A673 (cell line): ENCODE measurements around the gene NOC3L. TPM values are rescaled to one million over a fixed set of nuclear protein-coding genes. Genes with fewer than 3 reads are reported as not detected.

Source experiments
- BruUV-seq: library from RNA; stranded (reverse); fragments of 400-500 nt; replicated peaks from 2 replicates; lab custom pipeline; 2021; lab: Mats Ljungman, UMichigan
- CTCF ChIA-PET: fragments of 300-600 bp; sonication (Branson Sonifier 250); formaldehyde crosslinking; loops from one replicate; lab custom pipeline; 2022; ENCODE audit warnings: antibody characterized with exemption; lab: Charles Lee
- POLR2A ChIA-PET: fragments of 300-600 bp; sonication (Branson Sonifier 250); formaldehyde crosslinking; loops from one replicate; lab custom pipeline; 2022; ENCODE audit warnings: antibody characterized with exemption; ENCODE audit not compliant: low non-redundant PET; lab: Charles Lee
- DNase-seq: peaks from one replicate; pipeline ENCODE4 v3.0.0-alpha.2; 2015; ENCODE audit warnings: low spot score
- H3K27ac ChIP-seq: fragments of 200-600 bp; sonication (generic); 2 replicates; pipeline ENCODE4 v1.5.1; 2016; ENCODE audit warnings: mixed run types, low read depth, mild to moderate bottlenecking, mixed read lengths, antibody characterized with exemption, low read length; ENCODE audit not compliant: poor library complexity, severe bottlenecking
- H3K27me3 ChIP-seq: fragments of 200-600 bp; sonication (generic); replicated peaks from 2 replicates; pipeline ENCODE4 v1.6.1; 2017; ENCODE audit warnings: mixed run types, low read depth, mild to moderate bottlenecking, mixed read lengths, antibody characterized with exemption, low read length; ENCODE audit not compliant: insufficient read depth, poor library complexity
- H3K36me3 ChIP-seq: fragments of 200-600 bp; sonication (generic); 2 replicates; pipeline ENCODE4 v1.6.1; 2016; ENCODE audit warnings: mixed run types, mild to moderate bottlenecking, mixed read lengths, antibody characterized with exemption, low read length; ENCODE audit not compliant: insufficient read depth, poor library complexity, severe bottlenecking
- H3K4me1 ChIP-seq: fragments of 200-600 bp; sonication (generic); 2 replicates; pipeline ENCODE4 v1.6.1; 2017; ENCODE audit warnings: mixed run types, mild to moderate bottlenecking, mixed read lengths, antibody characterized with exemption, low read length; ENCODE audit not compliant: insufficient read depth, poor library complexity, severe bottlenecking
- H3K4me3 ChIP-seq: fragments of 200-600 bp; sonication (generic); 2 replicates; pipeline ENCODE4 v1.5.1; 2016; ENCODE audit warnings: low read depth, mixed run types, mild to moderate bottlenecking, mixed read lengths, low read length; ENCODE audit not compliant: poor library complexity, severe bottlenecking
- H3K9me3 ChIP-seq: fragments of 200-600 bp; sonication (generic); 2 replicates; pipeline ENCODE4 v1.6.1; 2016; ENCODE audit warnings: mixed run types, low read depth, mild to moderate bottlenecking, mixed read lengths, antibody characterized with exemption, low read length; ENCODE audit not compliant: poor library complexity, severe bottlenecking
- EZH2 ChIP-seq: fragments of 200-600 bp; sonication (generic); IDR thresholded peaks from 2 replicates; pipeline ENCODE4 v1.6.1; 2017; ENCODE audit warnings: borderline replicate concordance, low read depth, mild to moderate bottlenecking, mixed read lengths, antibody characterized with exemption, low read length; ENCODE audit not compliant: poor library complexity, severe bottlenecking
- intact Hi-C: fragments of 100-400 bp; cut with micrococcal nuclease; formaldehyde crosslinking; loops from one replicate; pipeline ENCODE4 v1.10.0; 2022; ENCODE audit not compliant: unreplicated experiment
- total RNA-seq: library from RNA; stranded (reverse); gene quantifications from 2 replicates; pipeline ENCODE4 v1.2.3, GENCODE V29; 2021
- TF ChIP-seq, protein P1 (sequence below): fragments of 300-800, 200-600 bp; sonication (generic); conservative IDR thresholded peaks from 2 replicates; pipeline ENCODE4 v1.5.1; 2017; ENCODE audit warnings: low read depth, mild to moderate bottlenecking, antibody characterized with exemption, low read length, moderate library complexity, mixed read lengths

The NOC3L gene
- total RNA-seq, 1 experiment from 2014 or later: 48.6 TPM

DNA sequence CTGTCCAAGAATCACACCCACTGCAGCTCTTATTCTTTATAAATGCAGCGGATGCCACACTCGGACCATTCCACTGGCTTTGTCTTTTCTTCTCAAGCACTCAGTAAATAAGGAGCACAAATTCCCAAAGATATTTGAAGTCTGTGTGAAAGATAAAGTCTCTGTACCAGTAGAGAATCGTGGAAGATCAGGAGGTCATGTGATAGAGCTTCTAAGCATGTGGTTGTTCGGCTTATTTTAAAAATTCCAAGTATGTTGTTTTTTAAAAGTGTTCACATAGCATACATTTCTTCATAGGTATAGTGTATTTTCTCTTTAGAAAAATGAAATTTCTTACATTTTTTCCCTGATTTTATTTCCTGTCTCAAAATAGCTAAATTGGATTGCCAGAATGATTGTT lies 75.8 kb downstream of the NOC3L start:
- H3K4me3 ChIP-seq: no peak overlapping the region
- no peak overlapping the region for H3K27ac ChIP-seq
- no peak for TF ChIP-seq EZH2
- CTCF ChIA-PET: no interaction called here
- BruUV-seq: no TSS peak
- DNase-seq: no peak
- POLR2A ChIA-PET: no interaction called here
- intact Hi-C loops: no loop called here
- H3K4me1 ChIP-seq: no peaks in the 10 kb centered on the region
- H3K27me3 ChIP-seq: no peaks in the 10 kb centered on the region
- no peaks in the 10 kb centered on the region for H3K36me3 ChIP-seq
- H3K9me3 ChIP-seq: no peaks in the 10 kb centered on the region

DNA sequence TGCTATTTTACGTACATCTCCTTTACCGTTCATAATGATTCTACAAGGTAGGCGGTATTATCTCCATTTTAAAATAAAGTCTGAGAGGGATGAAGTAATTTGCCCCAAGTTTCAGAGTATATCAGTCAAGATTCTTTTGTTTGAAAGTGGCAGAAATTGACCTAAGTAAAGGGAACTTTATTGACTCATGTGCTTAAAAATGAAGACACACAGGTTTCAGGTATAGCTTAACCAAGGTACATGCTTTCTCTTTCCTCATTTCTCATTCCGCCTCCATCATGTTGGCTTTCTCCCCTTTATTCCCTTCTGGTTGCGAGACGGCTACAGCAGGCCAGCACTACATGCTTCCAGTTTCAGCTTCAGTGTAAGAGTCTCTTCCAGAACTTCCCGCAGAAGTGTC lies 77.5 kb downstream of the NOC3L start:
- POLR2A ChIA-PET: no interaction called here
- BruUV-seq: no TSS peak
- Histone ChIP-seq H3K36me3 (no peaks in the 10 kb centered on the region), H3K9me3 (no peaks in the 10 kb centered on the region), H3K4me3 (no peak overlapping the region), H3K4me1 (no peaks in the 10 kb centered on the region), H3K27ac (no peak overlapping the region), H3K27me3 (no peaks in the 10 kb centered on the region)
- CTCF ChIA-PET: no interaction called here
- DNase-seq: no peak
- TF ChIP-seq, protein P1, sequence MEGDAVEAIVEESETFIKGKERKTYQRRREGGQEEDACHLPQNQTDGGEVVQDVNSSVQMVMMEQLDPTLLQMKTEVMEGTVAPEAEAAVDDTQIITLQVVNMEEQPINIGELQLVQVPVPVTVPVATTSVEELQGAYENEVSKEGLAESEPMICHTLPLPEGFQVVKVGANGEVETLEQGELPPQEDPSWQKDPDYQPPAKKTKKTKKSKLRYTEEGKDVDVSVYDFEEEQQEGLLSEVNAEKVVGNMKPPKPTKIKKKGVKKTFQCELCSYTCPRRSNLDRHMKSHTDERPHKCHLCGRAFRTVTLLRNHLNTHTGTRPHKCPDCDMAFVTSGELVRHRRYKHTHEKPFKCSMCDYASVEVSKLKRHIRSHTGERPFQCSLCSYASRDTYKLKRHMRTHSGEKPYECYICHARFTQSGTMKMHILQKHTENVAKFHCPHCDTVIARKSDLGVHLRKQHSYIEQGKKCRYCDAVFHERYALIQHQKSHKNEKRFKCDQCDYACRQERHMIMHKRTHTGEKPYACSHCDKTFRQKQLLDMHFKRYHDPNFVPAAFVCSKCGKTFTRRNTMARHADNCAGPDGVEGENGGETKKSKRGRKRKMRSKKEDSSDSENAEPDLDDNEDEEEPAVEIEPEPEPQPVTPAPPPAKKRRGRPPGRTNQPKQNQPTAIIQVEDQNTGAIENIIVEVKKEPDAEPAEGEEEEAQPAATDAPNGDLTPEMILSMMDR: no peak
- TF ChIP-seq EZH2: no peak
- intact Hi-C loops: no loop called here

Other genes with a start within 250 kb of the NOC3L start
- gene TBC1D12, start 39.6 kb upstream of the NOC3L start, total RNA-seq: 1.6 TPM in 2 replicates
- 177 and 181 TPM in 2 replicates for gene HELLS, start 182.8 kb upstream of the NOC3L start, total RNA-seq